Sigmoid colon (tissue), 4 donors: ENCODE results near the gene MUC5B.

ENCODE experiments used
- POLR2A ChIP-seq, 2 donors: fragments of 450-650 bp; IDR thresholded peaks; one replicate each; pipeline ENCODE4 v1.6.1; 2016; ENCODE audit warnings: antibody characterized with exemption in 2 of 2, mild to moderate bottlenecking in 2 of 2, moderate library complexity in 2 of 2
- POLR2AphosphoS5 ChIP-seq, 4 donors: sonication (generic); formaldehyde crosslinking; IDR thresholded peaks; one replicate each; pipeline ENCODE4 v1.6.1; 2017; ENCODE audit warnings: antibody characterized with exemption in 4 of 4
- TF ChIP-seq, protein P1 (sequence below), 4 experiments: fragments of 450-650 bp in 3 of 4; fragments of 200-600 bp in 1 of 4; IDR thresholded peaks; one replicate each; pipeline ENCODE4 v1.5.1; 2016 to 2019; ENCODE audit warnings: antibody characterized with exemption in 4 of 4, mild to moderate bottlenecking in 3 of 4, moderate library complexity in 2 of 4

DNA sequence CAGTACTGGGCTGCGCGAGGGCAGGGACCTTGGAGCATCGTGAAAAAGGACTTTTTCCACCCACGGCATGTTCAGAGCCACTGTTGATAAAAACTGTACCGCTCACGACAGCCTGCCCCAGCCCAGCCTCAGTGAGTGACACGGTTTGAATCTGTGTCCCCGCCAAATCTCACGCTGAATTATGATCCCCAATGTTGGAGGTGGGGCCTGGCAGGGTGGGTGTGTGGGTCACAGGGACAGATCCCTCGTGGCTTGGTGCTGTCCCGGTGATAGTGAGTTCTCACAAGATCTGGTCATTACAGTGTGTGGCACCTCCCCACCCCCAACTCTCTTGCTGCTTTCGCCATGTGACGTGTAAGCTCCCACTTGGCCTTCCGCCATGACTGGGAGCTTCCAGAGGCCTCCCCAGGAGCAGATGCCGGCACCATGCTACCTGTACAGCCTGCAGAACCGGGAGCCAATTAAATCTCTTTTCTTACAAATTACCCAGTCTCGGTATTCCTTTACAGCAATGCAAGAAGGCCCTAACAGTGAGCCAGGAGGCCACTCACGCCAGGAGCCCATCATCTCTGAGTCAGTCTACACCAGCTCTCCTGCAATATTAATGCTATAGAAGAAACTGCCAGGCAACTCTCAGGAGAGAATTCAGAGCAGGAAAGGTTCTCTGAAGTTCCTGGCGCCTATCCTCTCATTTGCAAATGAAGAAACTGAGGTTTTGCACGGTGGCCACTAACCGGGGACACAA is 85.3 kb downstream of the MUC5B start:
- TF ChIP-seq, protein P1, sequence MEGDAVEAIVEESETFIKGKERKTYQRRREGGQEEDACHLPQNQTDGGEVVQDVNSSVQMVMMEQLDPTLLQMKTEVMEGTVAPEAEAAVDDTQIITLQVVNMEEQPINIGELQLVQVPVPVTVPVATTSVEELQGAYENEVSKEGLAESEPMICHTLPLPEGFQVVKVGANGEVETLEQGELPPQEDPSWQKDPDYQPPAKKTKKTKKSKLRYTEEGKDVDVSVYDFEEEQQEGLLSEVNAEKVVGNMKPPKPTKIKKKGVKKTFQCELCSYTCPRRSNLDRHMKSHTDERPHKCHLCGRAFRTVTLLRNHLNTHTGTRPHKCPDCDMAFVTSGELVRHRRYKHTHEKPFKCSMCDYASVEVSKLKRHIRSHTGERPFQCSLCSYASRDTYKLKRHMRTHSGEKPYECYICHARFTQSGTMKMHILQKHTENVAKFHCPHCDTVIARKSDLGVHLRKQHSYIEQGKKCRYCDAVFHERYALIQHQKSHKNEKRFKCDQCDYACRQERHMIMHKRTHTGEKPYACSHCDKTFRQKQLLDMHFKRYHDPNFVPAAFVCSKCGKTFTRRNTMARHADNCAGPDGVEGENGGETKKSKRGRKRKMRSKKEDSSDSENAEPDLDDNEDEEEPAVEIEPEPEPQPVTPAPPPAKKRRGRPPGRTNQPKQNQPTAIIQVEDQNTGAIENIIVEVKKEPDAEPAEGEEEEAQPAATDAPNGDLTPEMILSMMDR (IDR thresholded peaks at IDR 0.05): no peak
- TF ChIP-seq POLR2AphosphoS5 (IDR thresholded peaks at IDR 0.05) (no peak), POLR2A (IDR thresholded peaks at IDR 0.05) (no peak)
